ENCODE data around the gene TGOLN2. TPM values are rescaled to one million over a fixed set of nuclear protein-coding genes. Genes with fewer than 3 reads are reported as not detected.

TGOLN2 gene
- total and polyA plus RNA-seq, 2 of the 13 experiments (the other 11 are each of a cell fraction or from before 2014, with no cell fraction given): 99.6 to 155 TPM

DNA sequence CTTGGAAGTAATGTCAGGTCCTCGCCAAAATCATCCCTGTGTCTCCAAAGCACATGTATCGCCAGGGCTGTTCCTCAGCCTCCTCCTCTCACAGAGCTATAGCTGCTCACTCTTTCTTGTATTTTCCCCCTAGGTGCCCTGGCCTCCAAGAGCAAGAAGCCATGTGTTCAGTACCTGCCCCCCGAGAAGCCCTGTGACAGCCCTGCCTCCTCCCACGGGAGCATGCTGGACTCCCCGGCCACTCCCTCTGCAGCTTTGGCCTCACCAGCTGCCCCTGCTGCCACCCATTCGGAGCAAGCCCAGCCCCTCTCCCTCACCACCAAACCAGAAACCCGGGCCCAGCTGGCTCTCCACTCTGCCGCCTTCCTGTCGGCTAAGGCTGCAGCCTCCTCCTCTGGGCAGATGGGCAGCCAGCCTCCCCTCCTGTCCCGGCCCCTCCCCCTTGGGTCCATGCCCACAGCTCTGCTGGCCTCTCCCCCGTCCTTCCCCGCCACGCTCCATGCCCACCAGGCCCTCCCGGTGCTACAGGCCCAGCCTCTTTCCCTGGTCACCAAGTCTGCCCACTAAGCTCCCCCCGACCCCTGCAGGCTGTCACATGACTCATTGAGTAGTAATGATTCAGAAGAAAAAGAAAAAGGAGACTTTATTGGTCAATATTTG, 18.8 kb downstream of the TGOLN2 start (continued):
- TF ChIP-seq, protein P1, sequence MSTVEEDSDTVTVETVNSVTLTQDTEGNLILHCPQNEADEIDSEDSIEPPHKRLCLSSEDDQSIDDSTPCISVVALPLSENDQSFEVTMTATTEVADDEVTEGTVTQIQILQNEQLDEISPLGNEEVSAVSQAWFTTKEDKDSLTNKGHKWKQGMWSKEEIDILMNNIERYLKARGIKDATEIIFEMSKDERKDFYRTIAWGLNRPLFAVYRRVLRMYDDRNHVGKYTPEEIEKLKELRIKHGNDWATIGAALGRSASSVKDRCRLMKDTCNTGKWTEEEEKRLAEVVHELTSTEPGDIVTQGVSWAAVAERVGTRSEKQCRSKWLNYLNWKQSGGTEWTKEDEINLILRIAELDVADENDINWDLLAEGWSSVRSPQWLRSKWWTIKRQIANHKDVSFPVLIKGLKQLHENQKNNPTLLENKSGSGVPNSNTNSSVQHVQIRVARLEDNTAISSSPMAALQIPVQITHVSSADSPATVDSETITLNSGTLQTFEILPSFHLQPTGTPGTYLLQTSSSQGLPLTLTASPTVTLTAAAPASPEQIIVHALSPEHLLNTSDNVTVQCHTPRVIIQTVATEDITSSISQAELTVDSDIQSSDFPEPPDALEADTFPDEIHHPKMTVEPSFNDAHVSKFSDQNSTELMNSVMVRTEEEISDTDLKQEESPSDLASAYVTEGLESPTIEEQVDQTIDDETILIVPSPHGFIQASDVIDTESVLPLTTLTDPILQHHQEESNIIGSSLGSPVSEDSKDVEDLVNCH (CRISPR knock-in tag; IDR thresholded peaks at IDR 0.05): no peak
- TF ChIP-seq ZNF331 (CRISPR knock-in tag; IDR thresholded peaks at IDR 0.05): no peak
- no peak for TF ChIP-seq ZNF652 (CRISPR knock-in tag; IDR thresholded peaks at IDR 0.05; ENCODE audit: borderline replicate concordance, low read depth)
- TF ChIP-seq ZNF10 (CRISPR knock-in tag; IDR thresholded peaks at IDR 0.05; ENCODE audit: borderline replicate concordance, low read depth): no peak
- TF ChIP-seq, protein P2, sequence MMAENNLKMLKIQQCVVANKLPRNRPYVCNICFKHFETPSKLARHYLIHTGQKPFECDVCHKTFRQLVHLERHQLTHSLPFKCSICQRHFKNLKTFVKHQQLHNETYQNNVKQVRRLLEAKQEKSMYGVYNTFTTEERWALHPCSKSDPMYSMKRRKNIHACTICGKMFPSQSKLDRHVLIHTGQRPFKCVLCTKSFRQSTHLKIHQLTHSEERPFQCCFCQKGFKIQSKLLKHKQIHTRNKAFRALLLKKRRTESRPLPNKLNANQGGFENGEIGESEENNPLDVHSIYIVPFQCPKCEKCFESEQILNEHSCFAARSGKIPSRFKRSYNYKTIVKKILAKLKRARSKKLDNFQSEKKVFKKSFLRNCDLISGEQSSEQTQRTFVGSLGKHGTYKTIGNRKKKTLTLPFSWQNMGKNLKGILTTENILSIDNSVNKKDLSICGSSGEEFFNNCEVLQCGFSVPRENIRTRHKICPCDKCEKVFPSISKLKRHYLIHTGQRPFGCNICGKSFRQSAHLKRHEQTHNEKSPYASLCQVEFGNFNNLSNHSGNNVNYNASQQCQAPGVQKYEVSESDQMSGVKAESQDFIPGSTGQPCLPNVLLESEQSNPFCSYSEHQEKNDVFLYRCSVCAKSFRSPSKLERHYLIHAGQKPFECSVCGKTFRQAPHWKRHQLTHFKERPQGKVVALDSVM (CRISPR knock-in tag; IDR thresholded peaks at IDR 0.05): peak; percentile 91
- TF ChIP-seq RBM39 (IDR thresholded peaks at IDR 0.05; ENCODE audit: low read depth, low read length, poor library complexity, severe bottlenecking): peak; percentile 68
- TF ChIP-seq THYN1 (CRISPR knock-in tag; IDR thresholded peaks at IDR 0.05; ENCODE audit: borderline replicate concordance, low read depth): no peak
- TF ChIP-seq ZNF788 (CRISPR knock-in tag; IDR thresholded peaks at IDR 0.05; ENCODE audit: borderline replicate concordance): no peak
- no peak for TF ChIP-seq NCOA2 (CRISPR knock-in tag; IDR thresholded peaks at IDR 0.05)
- TF ChIP-seq U2AF2 (IDR thresholded peaks at IDR 0.05; ENCODE audit: low read depth, low read length): no peak
- TF ChIP-seq RFX1 (IDR thresholded peaks at IDR 0.05): no peak
- TF ChIP-seq, protein P3, sequence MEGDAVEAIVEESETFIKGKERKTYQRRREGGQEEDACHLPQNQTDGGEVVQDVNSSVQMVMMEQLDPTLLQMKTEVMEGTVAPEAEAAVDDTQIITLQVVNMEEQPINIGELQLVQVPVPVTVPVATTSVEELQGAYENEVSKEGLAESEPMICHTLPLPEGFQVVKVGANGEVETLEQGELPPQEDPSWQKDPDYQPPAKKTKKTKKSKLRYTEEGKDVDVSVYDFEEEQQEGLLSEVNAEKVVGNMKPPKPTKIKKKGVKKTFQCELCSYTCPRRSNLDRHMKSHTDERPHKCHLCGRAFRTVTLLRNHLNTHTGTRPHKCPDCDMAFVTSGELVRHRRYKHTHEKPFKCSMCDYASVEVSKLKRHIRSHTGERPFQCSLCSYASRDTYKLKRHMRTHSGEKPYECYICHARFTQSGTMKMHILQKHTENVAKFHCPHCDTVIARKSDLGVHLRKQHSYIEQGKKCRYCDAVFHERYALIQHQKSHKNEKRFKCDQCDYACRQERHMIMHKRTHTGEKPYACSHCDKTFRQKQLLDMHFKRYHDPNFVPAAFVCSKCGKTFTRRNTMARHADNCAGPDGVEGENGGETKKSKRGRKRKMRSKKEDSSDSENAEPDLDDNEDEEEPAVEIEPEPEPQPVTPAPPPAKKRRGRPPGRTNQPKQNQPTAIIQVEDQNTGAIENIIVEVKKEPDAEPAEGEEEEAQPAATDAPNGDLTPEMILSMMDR (CRISPR knock-in tag; IDR thresholded peaks at IDR 0.05): 0 out of 2 replicates have a peak, but pooled peaks have one; percentile 2
- no peak for TF ChIP-seq CENPT (CRISPR knock-in tag; IDR thresholded peaks at IDR 0.05; ENCODE audit: low read depth)
- TF ChIP-seq PRMT3 (CRISPR knock-in tag; IDR thresholded peaks at IDR 0.05; ENCODE audit: borderline replicate concordance, low read depth): no peak
- no peak for TF ChIP-seq NBN (conservative IDR thresholded peaks at IDR 0.05)
- TF ChIP-seq, protein P4, sequence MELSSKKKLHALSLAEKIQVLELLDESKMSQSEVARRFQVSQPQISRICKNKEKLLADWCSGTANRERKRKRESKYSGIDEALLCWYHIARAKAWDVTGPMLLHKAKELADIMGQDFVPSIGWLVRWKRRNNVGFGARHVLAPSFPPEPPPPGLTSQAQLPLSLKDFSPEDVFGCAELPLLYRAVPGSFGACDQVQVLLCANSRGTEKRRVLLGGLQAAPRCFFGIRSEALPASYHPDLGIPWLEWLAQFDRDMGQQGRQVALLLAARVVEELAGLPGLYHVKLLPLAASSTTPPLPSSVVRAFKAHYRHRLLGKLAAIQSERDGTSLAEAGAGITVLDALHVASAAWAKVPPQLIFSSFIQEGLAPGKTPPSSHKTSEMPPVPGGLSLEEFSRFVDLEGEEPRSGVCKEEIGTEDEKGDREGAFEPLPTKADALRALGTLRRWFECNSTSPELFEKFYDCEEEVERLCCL (CRISPR knock-in tag; IDR thresholded peaks at IDR 0.05; ENCODE audit: borderline replicate concordance): no peak

Data from HepG2 (cell line).